Cardiac muscle cell (in vitro differentiated cells and primary cell): ENCODE data around the gene LKAAEAR1. TPM values are rescaled to one million over a fixed set of nuclear protein-coding genes. Genes with fewer than 3 reads are reported as not detected.
"Not testable (repeated sequence)": the region's sequence is repeated elsewhere in the genome, so short reads cannot be mapped to it uniquely, and the experiment has no call there.

Source experiments
- DNase-seq, 2 donors: peaks; one replicate each; pipeline versions ENCODE4 v3.0.0 to v3.0.0-alpha.2; 2010 to 2017; ENCODE audit warnings: low read depth in 1 of 2, low spot score in 1 of 2
- H3K27ac ChIP-seq: fragments of 200-600 bp; sonication (generic); 2 replicates; pipeline ENCODE4 v1.5.1; 2016
- H3K27me3 ChIP-seq: fragments of 200-600 bp; sonication (generic); 2 replicates; pipeline ENCODE4 v1.6.0; 2016; ENCODE audit warnings: control low read depth
- H3K36me3 ChIP-seq: fragments of 200-600 bp; sonication (generic); 2 replicates; pipeline ENCODE4 v1.5.1; 2016; ENCODE audit warnings: control low read depth
- H3K4me1 ChIP-seq: fragments of 200-600 bp; sonication (generic); 2 replicates; pipeline ENCODE4 v1.8.1; 2017; ENCODE audit warnings: low read depth, mild to moderate bottlenecking, mixed run types
- H3K4me3 ChIP-seq: fragments of 200-600 bp; sonication (generic); 2 replicates; pipeline ENCODE4 v1.5.1; 2016; ENCODE audit warnings: mild to moderate bottlenecking
- H3K9me3 ChIP-seq: fragments of 200-600 bp; sonication (generic); 2 replicates; pipeline ENCODE4 v1.5.1; 2017; ENCODE audit warnings: low read depth, mild to moderate bottlenecking, control low read depth
- polyA plus RNA-seq: library from polyadenylated mRNA; unstranded; fragments of >200 nt; fragmentation: Nextera tagmentation; extraction: Ambion mirVana; gene quantifications from 2 replicates; pipeline ENCODE4 v1.2.1, GENCODE V29; 2016
- total RNA-seq: library from RNA; depleted of rRNA; stranded (reverse); fragments of >200 nt; gene quantifications from 2 replicates; pipeline ENCODE4 v1.2.3, GENCODE V29; 2016
- TF ChIP-seq, protein P1 (sequence below): IDR thresholded peaks from 2 replicates; pipeline ENCODE4 v1.5.1; 2012; ENCODE audit warnings: low read depth, mild to moderate bottlenecking, low read length

LKAAEAR1 gene
- total and polyA plus RNA-seq, 2 experiments from 2014 or later, result 0.21 to 2.2 TPM

DNA sequence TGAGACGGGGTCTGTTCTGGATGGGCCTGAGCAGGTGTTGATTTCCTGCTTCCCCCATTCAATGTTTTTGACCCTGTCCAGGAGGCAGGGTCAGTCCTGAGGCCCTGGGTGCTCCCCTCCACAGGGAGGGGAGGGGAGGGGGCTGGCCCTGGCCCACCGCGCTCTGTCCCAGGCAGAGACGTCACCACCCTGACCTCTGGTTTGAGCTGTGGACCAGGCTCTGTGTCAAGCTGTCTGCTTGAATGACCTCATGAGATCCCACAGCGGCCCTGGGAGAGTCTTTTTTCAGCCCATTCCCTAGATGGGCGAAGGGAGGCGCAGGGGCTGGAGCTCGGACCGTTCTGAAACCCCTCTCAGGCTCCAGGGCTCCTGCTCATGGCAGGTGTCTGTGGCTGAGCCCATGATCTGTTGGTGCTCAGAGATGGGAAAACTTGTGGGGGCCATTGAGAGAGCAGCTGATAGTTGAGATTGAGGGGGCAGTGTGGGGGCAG lies 8.9 kb upstream of the LKAAEAR1 start:
- Histone ChIP-seq H3K9me3 (no peaks in the 10 kb centered on the region), H3K36me3 (no peaks in the 10 kb centered on the region), H3K4me1 (peaks cover 4% of the 10 kb centered on the region), H3K4me3 (no peak overlapping the region), H3K27me3 (peaks cover 18% of the 10 kb centered on the region), H3K27ac (no peak overlapping the region)
- peak in 1 of 2 donors; percentile 24 for DNase-seq
- TF ChIP-seq, protein P1, sequence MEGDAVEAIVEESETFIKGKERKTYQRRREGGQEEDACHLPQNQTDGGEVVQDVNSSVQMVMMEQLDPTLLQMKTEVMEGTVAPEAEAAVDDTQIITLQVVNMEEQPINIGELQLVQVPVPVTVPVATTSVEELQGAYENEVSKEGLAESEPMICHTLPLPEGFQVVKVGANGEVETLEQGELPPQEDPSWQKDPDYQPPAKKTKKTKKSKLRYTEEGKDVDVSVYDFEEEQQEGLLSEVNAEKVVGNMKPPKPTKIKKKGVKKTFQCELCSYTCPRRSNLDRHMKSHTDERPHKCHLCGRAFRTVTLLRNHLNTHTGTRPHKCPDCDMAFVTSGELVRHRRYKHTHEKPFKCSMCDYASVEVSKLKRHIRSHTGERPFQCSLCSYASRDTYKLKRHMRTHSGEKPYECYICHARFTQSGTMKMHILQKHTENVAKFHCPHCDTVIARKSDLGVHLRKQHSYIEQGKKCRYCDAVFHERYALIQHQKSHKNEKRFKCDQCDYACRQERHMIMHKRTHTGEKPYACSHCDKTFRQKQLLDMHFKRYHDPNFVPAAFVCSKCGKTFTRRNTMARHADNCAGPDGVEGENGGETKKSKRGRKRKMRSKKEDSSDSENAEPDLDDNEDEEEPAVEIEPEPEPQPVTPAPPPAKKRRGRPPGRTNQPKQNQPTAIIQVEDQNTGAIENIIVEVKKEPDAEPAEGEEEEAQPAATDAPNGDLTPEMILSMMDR, result no peak

DNA sequence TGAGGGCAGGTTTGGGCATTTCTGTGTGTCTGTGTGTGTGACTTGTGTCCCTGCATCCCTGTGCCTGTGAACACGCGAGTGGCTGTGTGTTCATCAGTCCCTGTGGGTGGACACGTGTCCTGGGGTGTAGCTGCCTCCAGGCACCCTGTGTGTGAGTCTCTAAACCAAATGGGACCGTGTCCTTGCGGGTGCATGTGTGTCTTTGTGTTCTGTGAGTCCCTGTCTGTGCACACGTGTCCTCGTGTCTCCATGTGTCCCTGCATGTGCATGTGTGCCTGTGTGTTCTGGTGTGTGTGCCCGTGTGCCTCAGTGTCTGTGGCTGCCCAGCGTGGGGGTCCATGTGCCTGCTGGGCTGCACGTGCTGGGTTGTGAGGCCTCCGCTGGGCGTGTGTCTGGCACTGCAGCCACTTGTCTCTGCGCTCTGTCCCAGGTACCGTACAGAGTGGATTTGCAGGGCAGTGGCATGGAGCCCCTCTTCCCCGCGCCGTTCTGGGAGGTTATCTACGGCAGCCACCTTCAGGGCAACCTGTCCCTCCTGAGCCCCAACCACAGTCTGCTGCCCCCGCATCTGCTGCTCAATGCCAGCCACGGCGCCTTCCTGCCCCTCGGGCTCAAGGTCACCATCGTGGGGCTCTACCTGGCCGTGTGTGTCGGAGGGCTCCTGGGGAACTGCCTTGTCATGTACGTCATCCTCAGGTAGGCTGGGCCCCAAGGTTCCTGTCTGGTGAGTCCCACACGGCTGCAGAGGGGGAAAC lies 8.2 kb upstream of the LKAAEAR1 start:
- TF ChIP-seq, protein P1, result no peak
- DNase-seq, result no peak
- no peak overlapping the region for H3K4me3 ChIP-seq
- H3K27me3 ChIP-seq, result peaks cover 23% of the 10 kb centered on the region
- H3K36me3 ChIP-seq, result no peaks in the 10 kb centered on the region
- no peak overlapping the region for H3K27ac ChIP-seq
- H3K9me3 ChIP-seq, result no peaks in the 10 kb centered on the region
- peaks cover 4% of the 10 kb centered on the region for H3K4me1 ChIP-seq

DNA sequence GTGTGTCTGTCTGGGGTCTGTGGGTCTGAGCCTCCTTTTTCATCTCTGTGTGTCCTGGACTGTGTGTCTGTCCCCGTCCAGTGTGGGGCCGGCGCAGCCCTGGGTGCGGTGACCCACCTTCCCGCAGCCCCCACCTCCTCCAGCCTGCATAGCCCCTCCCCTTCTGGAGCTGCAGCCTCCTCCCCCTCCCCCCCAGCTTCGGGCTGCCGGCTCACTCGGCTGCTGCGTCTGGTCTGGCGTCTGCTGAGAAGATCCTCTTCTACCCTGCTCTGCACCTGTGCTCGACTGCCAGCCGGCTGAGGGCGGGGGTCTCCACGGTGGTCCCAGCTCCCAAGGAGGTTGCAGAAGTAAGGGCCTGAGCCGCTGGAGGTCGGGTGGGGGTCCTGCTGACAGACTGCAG lies 7.6 kb upstream of the LKAAEAR1 start:
- no peaks in the 10 kb centered on the region for H3K36me3 ChIP-seq
- peaks cover 4% of the 10 kb centered on the region for H3K4me1 ChIP-seq
- H3K27me3 ChIP-seq, result peaks cover 23% of the 10 kb centered on the region
- TF ChIP-seq, protein P1, result no peak
- H3K9me3 ChIP-seq, result no peaks in the 10 kb centered on the region
- no peak overlapping the region for H3K4me3 ChIP-seq
- no peak overlapping the region for H3K27ac ChIP-seq
- DNase-seq, result no peak

DNA sequence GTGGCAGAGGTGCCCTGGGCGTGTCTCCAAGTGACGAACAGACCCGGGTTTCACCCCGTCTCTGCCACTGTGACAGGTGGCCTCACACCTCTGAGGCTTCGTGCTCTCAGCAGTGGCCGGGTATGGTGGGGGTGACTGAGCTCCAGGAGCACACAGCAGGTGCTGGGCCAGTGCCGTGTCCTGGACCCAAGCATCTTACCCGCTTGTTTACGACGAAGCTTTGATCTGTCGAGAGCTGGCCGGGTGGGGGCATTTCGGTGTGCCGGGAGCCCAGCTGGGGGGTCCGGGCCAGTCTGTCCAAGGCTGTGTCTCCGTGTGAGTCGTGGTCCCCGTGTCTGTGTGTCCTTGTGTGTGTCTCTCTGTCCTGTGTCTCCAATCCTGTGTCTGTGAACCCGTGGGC lies 7.1 kb upstream of the LKAAEAR1 start:
- TF ChIP-seq, protein P1, result no peak
- Histone ChIP-seq H3K36me3 (no peaks in the 10 kb centered on the region), H3K27ac (no peak overlapping the region), H3K4me3 (no peak overlapping the region), H3K27me3 (peaks cover 28% of the 10 kb centered on the region), H3K4me1 (peaks cover 4% of the 10 kb centered on the region), H3K9me3 (no peaks in the 10 kb centered on the region)
- DNase-seq, result no peak

DNA sequence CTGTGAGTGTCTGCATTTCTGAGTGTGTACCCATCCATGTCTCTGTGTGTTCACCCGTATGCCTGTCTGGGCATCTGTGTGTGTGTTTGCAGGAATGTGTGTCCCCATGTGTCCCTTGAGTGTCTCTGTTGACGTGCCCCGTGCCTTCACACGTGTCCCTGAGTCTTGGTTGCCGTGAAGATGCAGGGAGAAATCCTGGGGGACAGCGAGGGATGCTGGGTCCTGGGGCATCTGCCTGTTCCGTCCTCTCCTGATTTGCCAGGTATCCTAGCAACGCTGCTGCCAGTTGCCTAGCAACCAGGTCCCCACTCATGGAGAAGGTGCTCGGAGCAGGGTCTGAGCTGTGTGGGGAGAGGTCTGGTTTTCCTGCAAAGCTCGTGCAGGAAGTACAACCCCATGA lies 6.0 kb upstream of the LKAAEAR1 start:
- TF ChIP-seq, protein P1, result no peak
- Histone ChIP-seq H3K4me3 (no peak overlapping the region), H3K27me3 (peaks cover 39% of the 10 kb centered on the region), H3K4me1 (peaks cover 4% of the 10 kb centered on the region), H3K36me3 (no peaks in the 10 kb centered on the region), H3K9me3 (no peaks in the 10 kb centered on the region), H3K27ac (no peak overlapping the region)
- DNase-seq, result no peak

DNA sequence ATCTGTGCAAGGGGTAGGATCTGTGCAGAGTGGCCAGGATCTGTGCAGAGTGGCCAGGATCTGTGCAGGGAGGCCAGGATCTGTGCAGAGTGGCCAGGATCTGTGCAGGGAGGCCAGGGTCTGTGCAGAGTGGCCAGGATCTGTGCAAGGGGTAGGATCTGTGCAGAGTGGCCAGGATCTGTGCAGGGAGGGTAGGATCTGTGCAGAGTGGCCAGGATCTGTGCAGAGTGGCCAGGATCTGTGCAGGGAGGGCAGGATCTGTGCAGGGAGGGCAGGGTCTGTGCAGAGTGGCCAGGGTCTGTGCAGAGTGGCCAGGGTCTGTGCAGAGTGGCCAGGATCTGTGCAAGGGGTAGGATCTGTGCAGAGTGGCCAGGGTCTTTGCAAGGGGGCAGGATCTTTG lies 4.4 kb upstream of the LKAAEAR1 start:
- peaks cover 55% of the 10 kb centered on the region for H3K27me3 ChIP-seq
- not testable (repeated sequence) for H3K4me1 ChIP-seq, H3K36me3 ChIP-seq, H3K9me3 ChIP-seq, H3K27ac ChIP-seq, DNase-seq, H3K4me3 ChIP-seq

DNA sequence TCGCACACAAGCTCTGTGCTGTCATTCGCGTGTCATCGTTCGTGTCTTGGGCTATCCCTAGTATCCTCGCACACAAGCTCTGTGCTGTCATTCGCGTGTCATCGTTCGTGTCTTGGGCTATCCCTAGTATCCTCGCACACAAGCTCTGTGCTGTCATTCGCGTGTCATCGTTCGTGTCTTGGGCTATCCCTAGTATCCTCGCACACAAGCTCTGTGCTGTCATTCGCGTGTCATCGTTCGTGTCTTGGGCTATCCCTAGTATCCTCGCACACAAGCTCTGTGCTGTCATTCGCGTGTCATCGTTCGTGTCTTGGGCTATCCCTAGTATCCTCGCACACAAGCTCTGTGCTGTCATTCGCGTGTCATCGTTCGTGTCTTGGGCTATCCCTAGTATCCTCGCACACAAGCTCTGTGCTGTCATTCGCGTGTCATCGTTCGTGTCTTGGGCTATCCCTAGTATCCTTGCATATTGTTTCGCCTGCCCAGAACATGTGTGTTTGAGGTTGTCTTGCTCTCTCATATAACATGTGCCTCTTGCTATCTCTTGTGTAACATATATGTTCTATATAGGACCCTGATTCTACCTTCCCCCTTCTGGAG lies 3.1 kb upstream of the LKAAEAR1 start:
- not testable (repeated sequence) for H3K9me3 ChIP-seq, H3K4me3 ChIP-seq, H3K36me3 ChIP-seq, H3K4me1 ChIP-seq, H3K27ac ChIP-seq, DNase-seq
- H3K27me3 ChIP-seq, result peaks cover 55% of the 10 kb centered on the region
